ENCODE measurements around the gene SREK1.
"Not testable (repeated sequence)": the region's sequence is repeated elsewhere in the genome, so short reads cannot be mapped to it uniquely, and the experiment has no call there.

SREK1 gene

GRCh38 chr5:66207800-66208561 is 63.9 kb downstream of the SREK1 start:
- in situ Hi-C loops (cut with HindIII; ENCODE audit: low pct_ligation_motif_present, low pct_unique_long_range_greater_than_20kb, low sequenced_read_pairs) = no loop called here
- DNase-seq = no peak

GRCh38 chr5:66209350-66209749 is 65.2 kb downstream of the SREK1 start:
- in situ Hi-C loops (cut with HindIII; ENCODE audit: low pct_ligation_motif_present, low pct_unique_long_range_greater_than_20kb, low sequenced_read_pairs) = no loop called here
- DNase-seq = peak; percentile 4

GRCh38 chr5:66209794-66210193 is 65.7 kb downstream of the SREK1 start:
- DNase-seq = no peak
- in situ Hi-C loops (cut with HindIII; ENCODE audit: low pct_ligation_motif_present, low pct_unique_long_range_greater_than_20kb, low sequenced_read_pairs) = no loop called here

GRCh38 chr5:66213533-66213932 is 69.4 kb downstream of the SREK1 start:
- in situ Hi-C loops (cut with HindIII; ENCODE audit: low pct_ligation_motif_present, low pct_unique_long_range_greater_than_20kb, low sequenced_read_pairs) = no loop called here

GRCh38 chr5:66222455-66222854 is 78.4 kb downstream of the SREK1 start:
- no peak for DNase-seq
- in situ Hi-C loops (cut with HindIII; ENCODE audit: low pct_ligation_motif_present, low pct_unique_long_range_greater_than_20kb, low sequenced_read_pairs) = no loop called here

More at GRCh38 chr5:66213533-66213932, 69.4 kb downstream of the SREK1 start:
- DNase-seq = no peak

GRCh38 chr5:66222896-66223295 is 78.8 kb downstream of the SREK1 start:
- DNase-seq; in situ Hi-C loops (cut with HindIII; ENCODE audit: low pct_ligation_motif_present, low pct_unique_long_range_greater_than_20kb, low sequenced_read_pairs): not testable (repeated sequence)

GRCh38 chr5:66223637-66224036 is 79.5 kb downstream of the SREK1 start:
- in situ Hi-C loops (cut with HindIII; ENCODE audit: low pct_ligation_motif_present, low pct_unique_long_range_greater_than_20kb, low sequenced_read_pairs) = no loop called here
- peak; percentile 5 for DNase-seq

- DNase-seq = no peak
These were observed 80.2 kb downstream of the SREK1 start for GRCh38 chr5:66224274-66224673.

GRCh38 chr5:66224773-66225553 is 80.9 kb downstream of the SREK1 start:
- in situ Hi-C loops (cut with HindIII; ENCODE audit: low pct_ligation_motif_present, low pct_unique_long_range_greater_than_20kb, low sequenced_read_pairs) = no loop called here
- DNase-seq = no peak

More at GRCh38 chr5:66224274-66224673, 80.2 kb downstream of the SREK1 start:
- in situ Hi-C loops (cut with HindIII; ENCODE audit: low pct_ligation_motif_present, low pct_unique_long_range_greater_than_20kb, low sequenced_read_pairs) = no loop called here

- in situ Hi-C loops (cut with HindIII; ENCODE audit: low pct_ligation_motif_present, low pct_unique_long_range_greater_than_20kb, low sequenced_read_pairs) = no loop called here
- DNase-seq = no peak
These were observed 86.5 kb downstream of the SREK1 start for GRCh38 chr5:66230551-66230950.

GRCh38 chr5:66231508-66231907 is 87.4 kb downstream of the SREK1 start:
- in situ Hi-C loops (cut with HindIII; ENCODE audit: low pct_ligation_motif_present, low pct_unique_long_range_greater_than_20kb, low sequenced_read_pairs) = no loop called here
- no peak for DNase-seq

- in situ Hi-C loops (cut with HindIII; ENCODE audit: low pct_ligation_motif_present, low pct_unique_long_range_greater_than_20kb, low sequenced_read_pairs) = no loop called here
- DNase-seq = no peak
These were observed 88.2 kb downstream of the SREK1 start for GRCh38 chr5:66232275-66232674.

- DNase-seq = no peak
- in situ Hi-C loops (cut with HindIII; ENCODE audit: low pct_ligation_motif_present, low pct_unique_long_range_greater_than_20kb, low sequenced_read_pairs) = no loop called here
These were observed 88.8 kb downstream of the SREK1 start for GRCh38 chr5:66232706-66233445.

All from ACHN (cell line).